AG09309 (cell line): Measurements from ENCODE around the gene NTRK2.

Source experiments
- DNase-seq: peaks from one replicate; pipeline ENCODE4 v3.0.0-alpha.2; 2010; ENCODE audit warnings: low read depth
- H3K4me3 ChIP-seq: 2 replicates; pipeline ENCODE4 v1.5.1; 2011; ENCODE audit warnings: mild to moderate bottlenecking, low read depth, low read length, moderate library complexity; ENCODE audit not compliant: control insufficient read depth
- CTCF ChIP-seq: IDR thresholded peaks from 2 replicates; pipeline ENCODE4 v1.5.1; 2011; ENCODE audit warnings: mild to moderate bottlenecking, low read depth, low read length, inconsistent platforms; ENCODE audit not compliant: insufficient read depth, control insufficient read depth; ENCODE audit errors: missing control alignments

Gene NTRK2

DNA sequence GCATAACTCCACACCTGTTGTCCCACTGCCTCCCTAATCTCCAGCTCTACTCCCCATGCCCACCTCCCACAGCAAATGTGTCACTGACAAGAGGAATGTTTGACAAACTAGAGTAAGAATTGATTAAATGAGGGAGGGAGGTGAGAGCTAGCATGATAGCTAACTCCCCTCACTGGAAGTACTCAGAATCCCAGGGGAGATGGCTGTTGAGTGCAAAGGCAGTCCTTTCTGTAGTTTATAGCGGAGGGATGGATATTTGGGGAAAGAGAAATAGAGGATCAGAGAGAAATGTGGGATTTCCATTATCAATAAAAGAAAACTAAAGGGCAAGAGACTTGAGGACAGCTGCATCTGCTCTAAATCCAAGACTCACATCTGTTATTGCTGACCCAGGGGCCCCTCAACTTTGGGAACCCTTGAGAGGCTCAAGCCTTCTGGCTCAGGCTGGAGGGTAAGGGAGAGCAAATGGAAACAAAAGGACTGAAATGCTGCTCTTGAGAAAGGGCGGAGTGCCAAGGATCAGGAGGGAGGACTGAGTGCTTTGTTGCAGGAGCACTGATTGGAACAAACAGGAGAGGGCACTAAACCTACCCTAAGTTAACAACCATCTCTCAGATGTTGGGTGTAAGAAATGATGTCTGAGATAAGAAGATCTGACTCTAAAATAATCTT is 372.1 kb downstream of the NTRK2 start:
- H3K4me3 ChIP-seq = no peak overlapping the region
- DNase-seq = no peak

GRCh38 chr9:85042981-85043647 is 373.6 kb downstream of the NTRK2 start:
- DNase-seq = no peak
- no peak for TF ChIP-seq CTCF
- no peak overlapping the region for H3K4me3 ChIP-seq

More for the DNA sequence above, 372.1 kb downstream of the NTRK2 start:
- no peak for TF ChIP-seq CTCF

GRCh38 chr9:85045271-85045670 is 375.7 kb downstream of the NTRK2 start:
- DNase-seq = no peak
- no peak for TF ChIP-seq CTCF

GRCh38 chr9:85046475-85046874 is 376.9 kb downstream of the NTRK2 start:
- no peak for TF ChIP-seq CTCF
- no peak overlapping the region for H3K4me3 ChIP-seq
- no peak for DNase-seq

More at GRCh38 chr9:85045271-85045670, 375.7 kb downstream of the NTRK2 start:
- H3K4me3 ChIP-seq = no peak overlapping the region

DNA sequence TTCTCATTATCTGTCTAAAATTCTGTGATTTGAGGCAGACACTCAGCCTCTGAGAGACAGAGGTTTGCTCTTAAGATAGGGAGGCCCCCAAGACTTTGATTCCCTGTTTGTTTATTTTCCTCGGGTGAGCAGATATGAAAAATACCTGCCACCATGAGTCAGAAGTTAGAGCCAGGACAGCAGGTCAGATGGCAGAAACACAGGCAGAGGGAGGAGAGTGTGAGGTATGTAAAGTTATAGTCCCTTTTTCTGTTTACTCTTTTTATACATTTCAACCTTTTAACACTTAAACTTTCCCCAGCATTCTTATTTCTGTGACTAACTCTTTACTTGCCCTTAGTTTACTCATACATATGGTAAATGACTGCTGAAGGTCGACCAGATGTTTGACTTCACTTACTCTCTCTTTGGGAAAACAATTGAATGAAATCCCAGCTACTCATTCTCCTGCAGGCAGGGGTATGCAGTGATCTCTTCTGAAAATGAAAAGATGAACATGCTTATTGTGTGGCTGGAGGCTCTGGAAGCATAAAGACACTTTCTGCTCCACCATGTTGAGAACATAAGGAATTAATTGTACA is 383.8 kb downstream of the NTRK2 start:
- H3K4me3 ChIP-seq = no peak overlapping the region
- no peak for DNase-seq
- TF ChIP-seq CTCF = no peak

- no peak for DNase-seq
- H3K4me3 ChIP-seq = no peak overlapping the region
- no peak for TF ChIP-seq CTCF
Observed at GRCh38 chr9:85054017-85054416, 384.5 kb downstream of the NTRK2 start.
